Lower leg skin (tissue), 3 donors: ENCODE data around the gene DDX28.

Experiments
- CTCF ChIP-seq, 3 donors: fragments of 450-650 bp; IDR thresholded peaks; one replicate each; pipeline ENCODE4 v1.5.1; 2016; ENCODE audit warnings: antibody characterized with exemption in 3 of 3, mild to moderate bottlenecking in 3 of 3, moderate library complexity in 2 of 3
- POLR2A ChIP-seq, 2 donors: fragments of 450-650 bp; IDR thresholded peaks; one replicate each; pipeline ENCODE4 v1.6.1; 2016 to 2017; ENCODE audit warnings: antibody characterized with exemption in 2 of 2, mild to moderate bottlenecking in 1 of 2, moderate library complexity in 1 of 2

- TF ChIP-seq POLR2A (IDR thresholded peaks at IDR 0.05) (no peak), CTCF (IDR thresholded peaks at IDR 0.05) (peak in 1 of 3 donors; percentile 72)
Observed at GRCh38 chr16:68040506-68041288, 17.7 kb upstream of the DDX28 start.
